SH-SY5Y (cell line): Measurements from ENCODE around the gene RALGDS.

Experiments
- GATA2 ChIP-seq: IDR thresholded peaks from 2 replicates; pipeline ENCODE4 v1.6.1; 2011; ENCODE audit warnings: mild to moderate bottlenecking, low read depth, low read length
- GATA3 ChIP-seq: IDR thresholded peaks from 2 replicates; pipeline ENCODE4 v1.6.1; 2011; ENCODE audit warnings: low read depth, mild to moderate bottlenecking, low read length, moderate library complexity

DNA sequence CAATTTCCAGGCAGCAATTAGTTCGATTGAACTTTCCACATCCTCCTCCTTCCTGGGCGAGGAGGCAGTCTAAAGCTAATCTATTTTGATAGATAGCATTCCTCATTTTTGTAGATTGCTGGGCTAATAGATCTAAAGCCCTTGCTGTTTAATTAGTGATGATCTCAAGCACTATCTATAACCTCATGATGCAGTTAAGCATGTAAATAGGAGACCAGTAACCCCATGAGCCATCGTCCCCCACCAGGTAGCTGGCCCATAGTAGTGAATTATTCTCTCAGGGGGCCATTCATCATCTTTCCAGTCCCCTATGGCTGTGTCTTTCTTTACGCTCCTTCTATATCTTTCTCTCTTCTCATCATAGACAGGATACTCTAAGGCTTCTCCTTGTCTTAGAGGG lies 44.3 kb downstream of the RALGDS start:
- no peak for TF ChIP-seq GATA2
- no peak for TF ChIP-seq GATA3
